K562 (cell line): Measurements from ENCODE around the gene ANKRD24. TPM values are rescaled to one million over a fixed set of nuclear protein-coding genes. Genes with fewer than 3 reads are reported as not detected.

Experiments
- ATAC-seq: fragments of 200-7000 bp; cut with Tn5 transposase; 3 replicates; pipeline ENCODE4 v1.9.1; 2020; ENCODE audit warnings: moderate library complexity
- Bru-seq: library from RNA; stranded (reverse); fragments of 400-500 nt; gene quantifications from one replicate; lab custom pipeline; 2021; lab: Mats Ljungman, UMichigan
- BruChase-seq, 2 experiments: library from RNA; stranded (reverse); fragments of 400-500 nt; gene quantifications; one replicate each; lab custom pipeline; 2021; lab: Mats Ljungman, UMichigan
- BruUV-seq: library from RNA; stranded (reverse); fragments of 400-500 nt; replicated peaks from 2 replicates; lab custom pipeline; 2021; lab: Mats Ljungman, UMichigan
- CTCF ChIA-PET: fragments of 300-600 bp; formaldehyde crosslinking; extraction: SDS; loops from one replicate; lab custom pipeline; 2021; ENCODE audit warnings: low intra/inter-chr PET ratio; lab: Yijun Ruan, JAX
- POLR2A ChIA-PET: fragments of 300-600, 350-650 bp; sonication (Branson Sonifier 250); formaldehyde crosslinking; extraction: SDS; loops from one replicate; lab custom pipeline; 2021; ENCODE audit warnings: antibody characterized with exemption, inconsistent platforms; lab: Yijun Ruan, JAX
- DNase-seq, 4 experiments: peaks; one replicate each; pipeline versions ENCODE4 v3.0.0 to v3.0.0-alpha.2; 2011 to 2018; ENCODE audit warnings: low spot score in 3 of 4, mixed read lengths in 3 of 4; ENCODE audit errors: extremely low read depth in 1 of 4
- FAIRE-seq: peaks from 2 replicates; lab custom pipeline; 2011; peaks lifted over from hg19 to GRCh38; lab: Jason Lieb, UNC
- H2AFZ ChIP-seq: 2 replicates; pipeline ENCODE4 v1.6.0; 2011; ENCODE audit warnings: low read depth, low read length, control low read depth, inconsistent platforms
- H3K27ac ChIP-seq: fragments of 200-600 bp; 3 replicates; pipeline ENCODE4 v1.8.0; 2011; ENCODE audit warnings: low read depth, mild to moderate bottlenecking, control low read depth, inconsistent platforms, low read length, moderate library complexity, mixed read lengths; ENCODE audit errors: extremely low read depth
- H3K27me3 ChIP-seq, 2 experiments: fragments of 300-600 bp in 1 of 2; 2 replicates in 1 of 2; 3 replicates in 1 of 2; pipeline versions ENCODE4 v1.6.0 to v1.8.0; 2011; ENCODE audit warnings: inconsistent platforms in 2 of 2, low read length in 2 of 2, mild to moderate bottlenecking in 1 of 2, mixed read lengths in 1 of 2, moderate library complexity in 1 of 2; ENCODE audit not compliant: control insufficient read depth in 2 of 2, insufficient read depth in 2 of 2
- H3K36me3 ChIP-seq: fragments of 300-600 bp; 3 replicates; pipeline ENCODE4 v1.8.0; 2011; ENCODE audit warnings: mild to moderate bottlenecking, low read length, inconsistent platforms; ENCODE audit not compliant: control insufficient read depth, insufficient read depth
- H3K4me1 ChIP-seq, 2 experiments: fragments of 200-600 bp in 1 of 2; replicated peaks in 1 of 2; 2 replicates in 1 of 2; 3 replicates in 1 of 2; pipeline versions ENCODE4 v1.5.1 to v1.8.0; 2011; ENCODE audit warnings: inconsistent platforms in 2 of 2, low read length in 2 of 2, mild to moderate bottlenecking in 1 of 2, mixed read lengths in 1 of 2, moderate library complexity in 1 of 2; ENCODE audit not compliant: control insufficient read depth in 2 of 2, insufficient read depth in 2 of 2
- H3K4me2 ChIP-seq: 2 replicates; pipeline ENCODE4 v1.6.1; 2011; ENCODE audit warnings: low read length, control low read depth, inconsistent platforms, mixed read lengths; ENCODE audit not compliant: insufficient read depth
- H3K4me3 ChIP-seq: fragments of 200-600 bp; sonication (generic), shearing (Covaris generic); 2 replicates; pipeline ENCODE4 v1.5.1; 2016; ENCODE audit warnings: control low read depth, inconsistent platforms
- H3K79me2 ChIP-seq: fragments of 200-600 bp; 3 replicates; pipeline ENCODE4 v1.8.0; 2011; ENCODE audit warnings: low read length, inconsistent platforms; ENCODE audit not compliant: control insufficient read depth, insufficient read depth
- H3K9ac ChIP-seq, 2 experiments: 2 replicates each; pipeline versions ENCODE4 v1.6.0 to v1.6.1; 2011; ENCODE audit warnings: low read depth in 2 of 2, low read length in 2 of 2, control low read depth in 1 of 2, inconsistent platforms in 1 of 2, mild to moderate bottlenecking in 1 of 2, mixed read lengths in 1 of 2; ENCODE audit not compliant: insufficient read depth in 1 of 2
- H3K9me1 ChIP-seq: one replicate; pipeline ENCODE4 v1.6.0; 2011; ENCODE audit warnings: inconsistent platforms, mild to moderate bottlenecking, low read length, moderate library complexity; ENCODE audit not compliant: control insufficient read depth, insufficient read depth
- H3K9me3 ChIP-seq: replicated peaks from 2 replicates; pipeline ENCODE4 v1.5.1; 2011; ENCODE audit warnings: low read depth, low read length, inconsistent platforms; ENCODE audit not compliant: control insufficient read depth, insufficient read depth
- H4K20me1 ChIP-seq: replicated peaks from 2 replicates; pipeline ENCODE4 v1.6.1; 2011; ENCODE audit warnings: low read length, inconsistent platforms, mixed read lengths; ENCODE audit not compliant: control insufficient read depth, insufficient read depth
- ATF1 ChIP-seq, 2 experiments: fragments of 450-650 bp in 1 of 2; IDR thresholded peaks; 2 replicates each; pipeline ENCODE4 v1.6.1; 2016; ENCODE audit warnings: missing compliant biosample characterization in 1 of 2, missing genetic modification characterization in 1 of 2
- GTF2F1 ChIP-seq: IDR thresholded peaks from 2 replicates; pipeline ENCODE4 v1.6.1; 2011; ENCODE audit warnings: low read depth, low read length, improper control_type of control experiment
- IFI16 ChIP-seq: fragments of 250-450 bp; sonication (Bioruptor Pico); IDR thresholded peaks from 2 replicates; pipeline ENCODE4 v2.1.2; 2022; ENCODE audit warnings: mild to moderate bottlenecking, inconsistent platforms
- KLF1 ChIP-seq: fragments of 450-650 bp; IDR thresholded peaks from 2 replicates; pipeline ENCODE4 v1.6.1; 2016; ENCODE audit warnings: missing genetic modification characterization, missing compliant biosample characterization
- NCOA6 ChIP-seq: fragments of 450-650 bp; IDR thresholded peaks from 2 replicates; pipeline ENCODE4 v1.6.1; 2017; ENCODE audit warnings: mild to moderate bottlenecking
- NFIC ChIP-seq: fragments of 450-650 bp; IDR thresholded peaks from 2 replicates; pipeline ENCODE4 v1.6.1; 2017; ENCODE audit warnings: mild to moderate bottlenecking, inconsistent platforms
- NFXL1 ChIP-seq: fragments of 450-650 bp; formaldehyde crosslinking; IDR thresholded peaks from 2 replicates; pipeline ENCODE4 v1.4.0; 2021; ENCODE audit warnings: mild to moderate bottlenecking
- NUFIP1 ChIP-seq: fragments of 450-650 bp; IDR thresholded peaks from 2 replicates; pipeline ENCODE4 v1.6.1; 2018; ENCODE audit not compliant: partially characterized antibody
- PTRF ChIP-seq: fragments of 450-650 bp; IDR thresholded peaks from 2 replicates; pipeline ENCODE4 v1.6.1; 2016; ENCODE audit warnings: mild to moderate bottlenecking, missing genetic modification characterization, missing compliant biosample characterization
- SOX6 ChIP-seq: fragments of 450-650 bp; IDR thresholded peaks from 2 replicates; pipeline ENCODE4 v1.6.1; 2014; ENCODE audit warnings: mild to moderate bottlenecking
- SP2 ChIP-seq: IDR thresholded peaks from 2 replicates; pipeline ENCODE4 v1.6.1; 2011; ENCODE audit warnings: mild to moderate bottlenecking, low read depth, low read length, moderate library complexity; ENCODE audit not compliant: poor library complexity, severe bottlenecking; ENCODE audit errors: extremely low read depth
- SRSF7 ChIP-seq: fragments of 200-400 bp; formaldehyde crosslinking; optimal IDR thresholded peaks from 2 replicates; pipeline ENCODE3; 2017; ENCODE audit warnings: mild to moderate bottlenecking, low read depth, low read length
- TBP ChIP-seq: optimal IDR thresholded peaks from 2 replicates; pipeline ENCODE3; 2011; ENCODE audit warnings: low read depth, low read length, improper control_type of control experiment
- TGIF2 ChIP-seq: sonication (generic); formaldehyde crosslinking; IDR thresholded peaks from 2 replicates; pipeline ENCODE4 v1.8.1; 2022; ENCODE audit warnings: mild to moderate bottlenecking, missing genetic modification reagents, moderate library complexity
- ZNF140 ChIP-seq: fragments of 250-450 bp; sonication (Bioruptor Pico); IDR thresholded peaks from 2 replicates; pipeline ENCODE4 v1.8.0; 2021; ENCODE audit warnings: moderate library complexity, mild to moderate bottlenecking, inconsistent platforms
- WGBS: fragments of 100-300 bp; shearing (Covaris generic); methylation state at CpG from one replicate; pipeline ENCODE4 v1.1.6; 2016; ENCODE audit warnings: low coverage, mixed read lengths; ENCODE audit not compliant: insufficient coverage; ENCODE audit errors: missing lambda C conversion rate; 5-methylcytosine and 5-hydroxymethylcytosine counted together
- in situ Hi-C: fragments of 300-500 bp; cut with MboI; formaldehyde crosslinking; loops from 4 replicates; pipeline ENCODE4 v1.15.0; 2018; ENCODE audit warnings: inconsistent platforms, mixed read lengths
- intact Hi-C: fragments of 100-400 bp; cut with micrococcal nuclease; formaldehyde crosslinking; loops from 2 replicates; pipeline ENCODE4 v1.14.2; 2022
- long read RNA-seq, 3 experiments: library from polyadenylated mRNA in 2 of 3; library from RNA in 1 of 3; unstranded in 2 of 3; stranded (forward) in 1 of 3; transcript quantifications; one replicate each; pipeline ENCODE4 v2.0.0, GENCODE V29; 2019 to 2022
- polyA minus RNA-seq, 3 experiments: library from RNA; depleted of rRNA, polyadenylated mRNA; stranded (reverse); fragments of >200 nt; gene quantifications; 2 replicates each; pipeline ENCODE4 v1.2.3, GENCODE V29; 2011
- polyA plus RNA-seq, 8 experiments: library from polyadenylated mRNA; depleted of rRNA in 4 of 8; stranded (reverse) in 5 of 8; unstranded in 3 of 8; fragments of >200 nt; fragmentation: Nextera tagmentation in 2 of 8; fragmentation: Illumina TruSeq in 1 of 8; extraction: Ambion mirVana in 2 of 8; extraction: Trizol in 1 of 8; gene quantifications; 2 replicates each; pipeline versions ENCODE4 v1.2.1 to v1.2.3, GENCODE V29; 2011 to 2014; ENCODE audit warnings: inconsistent platforms in 1 of 8, missing spikeins in 1 of 8
- total RNA-seq, 7 experiments: library from RNA; depleted of rRNA in 6 of 7; stranded (reverse); fragments of >200 nt in 6 of 7; fragmentation: Illumina TruSeq in 2 of 7; extraction: Trizol in 2 of 7; gene quantifications; 2 replicates each; pipeline versions ENCODE4 v1.2.1 to v1.2.3, GENCODE V29; 2011 to 2021; ENCODE audit warnings: low replicate concordance in 1 of 7
- TF ChIP-seq, protein P1 (sequence below): fragments of 450-650 bp; formaldehyde crosslinking; IDR thresholded peaks from 2 replicates; pipeline ENCODE4 v1.4.0; 2020; ENCODE audit warnings: mild to moderate bottlenecking, mixed read lengths
- TF ChIP-seq, protein P2 (sequence below): sonication (generic); formaldehyde crosslinking; IDR thresholded peaks from 2 replicates; pipeline ENCODE4 v1.8.0; 2022; ENCODE audit warnings: mild to moderate bottlenecking, missing genetic modification reagents

The ANKRD24 gene
- total RNA-seq (2011; cell fraction: chromatin; rRNA removed; ENCODE audit: low replicate concordance) = 0.53 and 1.2 TPM in 2 replicates
- total RNA-seq (2011; cell fraction: nucleolus; rRNA removed) = 0.13 and 0.17 TPM in 2 replicates
- total RNA-seq (2011; cell fraction: nucleoplasm; rRNA removed) = 0.15 and 0.37 TPM in 2 replicates
- total RNA-seq (2014; rRNA removed) = 0.08 TPM in 1 of 2 replicates, not detected in the other
- not detected in 2 replicates for total RNA-seq (2014; rRNA removed; fragmentation: Illumina TruSeq; extraction: Trizol)
- total RNA-seq (2015; rRNA removed; fragmentation: Illumina TruSeq; extraction: Trizol) = not detected in 2 replicates
- total RNA-seq (2021) = 0.07 and 0.38 TPM in 2 replicates
- 0.11 and 0.24 TPM in 2 replicates for polyA plus RNA-seq (2011; rRNA removed)
- 0.31 and 0.34 TPM in 2 replicates for polyA plus RNA-seq (2011; cell fraction: cytosol; rRNA removed)
- polyA plus RNA-seq (2011; cell fraction: nucleus; rRNA removed) = 0.48 TPM in 2 replicates
- 0.09 and 0.51 TPM in 2 replicates for polyA plus RNA-seq (2012)
- polyA plus RNA-seq (2014; fragmentation: Illumina TruSeq; extraction: Trizol) = 0.07 TPM in 1 of 2 replicates, not detected in the other
- not detected for polyA plus RNA-seq (2014; fragmentation: Nextera tagmentation; extraction: Ambion mirVana)
- polyA plus RNA-seq (2014; rRNA removed) = 0.03 and 0.12 TPM in 2 replicates
- polyA minus RNA-seq (2011; rRNA and poly(A)+ RNA removed) = 0.11 and 0.27 TPM in 2 replicates
- polyA minus RNA-seq (2011; cell fraction: cytosol; rRNA and poly(A)+ RNA removed) = not detected in 2 replicates
- 0.11 and 0.13 TPM in 2 replicates for polyA minus RNA-seq (2011; cell fraction: nucleus; rRNA and poly(A)+ RNA removed)
- percentile 26 among the genes with signal in this experiment for Bru-seq, nascent RNA
- BruChase-seq, experiment 1, labeled RNA remaining after a 2-hour chase = percentile 19 among the genes with signal in this experiment
- percentile 25 among the genes with signal in this experiment for BruChase-seq, experiment 2, labeled RNA remaining after a 6-hour chase
- long read RNA-seq, experiment 1 = 0 reads
- long read RNA-seq, experiment 2 = 0 reads
- long read RNA-seq, experiment 3, partial matches to known transcripts = 0 of 1 reads
- long read RNA-seq, experiment 3, other reads (novel, unspliced or antisense) = 1 of 1 reads

DNA sequence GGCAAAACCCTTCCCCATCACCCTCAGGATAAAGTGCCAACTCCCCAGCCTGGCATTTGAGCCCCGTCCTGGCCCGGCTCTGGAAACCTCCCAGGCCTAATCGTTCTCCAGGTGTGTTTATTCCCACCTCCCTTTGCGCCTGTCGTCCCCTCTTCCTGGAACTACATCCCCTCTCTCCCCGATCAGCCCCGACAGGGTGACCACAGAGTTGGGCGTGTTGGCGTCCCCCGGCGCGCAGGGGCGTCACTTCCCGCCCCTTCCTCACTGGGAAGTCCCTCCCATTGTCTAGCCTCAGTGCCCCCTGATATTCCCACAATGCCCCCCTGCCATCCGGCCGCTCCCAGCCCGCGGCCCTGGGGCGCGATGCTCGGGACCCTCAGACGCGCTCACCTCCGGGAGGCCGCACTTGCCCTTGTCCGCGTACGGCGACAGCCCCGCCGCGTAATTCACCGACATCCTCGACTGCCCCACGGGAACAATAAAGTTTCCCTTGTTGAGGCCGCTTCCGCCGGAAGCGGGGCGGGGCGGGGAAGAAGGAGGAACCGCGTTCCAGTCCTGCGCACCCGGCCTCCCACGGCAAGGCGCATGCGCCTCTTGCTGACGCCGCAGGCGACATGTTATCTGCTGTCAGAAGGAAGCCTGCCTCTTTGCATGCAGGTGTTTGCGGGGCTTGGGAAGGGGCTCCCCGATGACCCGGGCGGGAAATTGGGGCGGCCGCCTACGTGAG is at the start of gene ANKRD24, which contains the start of gene SIRT6:
Gene ANKRD24, plus strand, starts transcription at position 606 of the 727 bp plus-strand sequence. CDS start 3,737 bp downstream, outside the sequence.
Gene SIRT6, minus strand, starts transcription at position 480 of the 727 bp plus-strand sequence. Its CDS starts 24 bp downstream, at position 456.
- peak within 1 kb of the TSS; percentile 96 for H2AFZ ChIP-seq
- DNase-seq = peak; percentile 98 to 99 (median 99)
- 0 out of 2 replicates have a peak, but pooled peaks have one; percentile 32 for TF ChIP-seq ATF1 (CRISPR knock-in tag; IDR thresholded peaks at IDR 0.05)
- TF ChIP-seq ATF1 (tag; IDR thresholded peaks at IDR 0.05) = peak; percentile 89
- TF ChIP-seq GTF2F1 = peak; percentile 59; the same call in 1 of the 2 replicates
- TF ChIP-seq KLF1 = peak; percentile 98
- no peak for TF ChIP-seq NCOA6
- TF ChIP-seq NFIC = peak; percentile 36; the same call in 1 of the 2 replicates
- TF ChIP-seq PTRF = no peak
- peak; percentile 66 for TF ChIP-seq TBP
- TF ChIP-seq, protein P1, sequence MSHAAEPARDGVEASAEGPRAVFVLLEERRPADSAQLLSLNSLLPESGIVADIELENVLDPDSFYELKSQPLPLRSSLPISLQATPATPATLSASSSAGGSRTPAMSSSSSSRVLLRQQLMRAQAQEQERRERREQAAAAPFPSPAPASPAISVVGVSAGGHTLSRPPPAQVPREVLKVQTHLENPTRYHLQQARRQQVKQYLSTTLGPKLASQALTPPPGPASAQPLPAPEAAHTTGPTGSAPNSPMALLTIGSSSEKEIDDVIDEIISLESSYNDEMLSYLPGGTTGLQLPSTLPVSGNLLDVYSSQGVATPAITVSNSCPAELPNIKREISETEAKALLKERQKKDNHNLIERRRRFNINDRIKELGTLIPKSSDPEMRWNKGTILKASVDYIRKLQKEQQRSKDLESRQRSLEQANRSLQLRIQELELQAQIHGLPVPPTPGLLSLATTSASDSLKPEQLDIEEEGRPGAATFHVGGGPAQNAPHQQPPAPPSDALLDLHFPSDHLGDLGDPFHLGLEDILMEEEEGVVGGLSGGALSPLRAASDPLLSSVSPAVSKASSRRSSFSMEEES (CRISPR knock-in tag) = no peak
- no peak for TF ChIP-seq SRSF7
- peak; percentile 23; the same call in 1 of the 2 replicates for TF ChIP-seq SOX6
- TF ChIP-seq, protein P2, sequence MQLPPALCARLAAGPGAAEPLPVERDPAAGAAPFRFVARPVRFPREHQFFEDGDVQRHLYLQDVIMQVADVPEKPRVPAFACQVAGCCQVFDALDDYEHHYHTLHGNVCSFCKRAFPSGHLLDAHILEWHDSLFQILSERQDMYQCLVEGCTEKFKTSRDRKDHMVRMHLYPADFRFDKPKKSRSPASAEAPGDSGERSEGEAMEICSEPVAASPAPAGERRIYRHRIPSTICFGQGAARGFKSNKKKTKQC (CRISPR knock-in tag) = no peak
- TF ChIP-seq NUFIP1 = no peak
- no peak for TF ChIP-seq TGIF2 (CRISPR knock-in tag)
- TF ChIP-seq ZNF140 (CRISPR knock-in tag) = no peak
- no peak for TF ChIP-seq NFXL1 (CRISPR knock-in tag)
- no peak for TF ChIP-seq SP2
- TF ChIP-seq IFI16 = no peak

More for the DNA sequence above, at the start of gene ANKRD24, which contains the start of gene SIRT6:
- Histone ChIP-seq H3K9ac (peak within 1 kb of the TSS; percentile 88 to 96), H3K4me3 (peak within 1 kb of the TSS; percentile 84), H3K79me2 (peaks cover 17% of the 10 kb centered on the region), H3K9me1 (peaks cover 6% of the 10 kb centered on the region), H3K4me1 (peaks cover 17 to 49% of the 10 kb centered on the region in 2 experiments), H3K9me3 (no peaks in the 10 kb centered on the region), H3K4me2 (peak within 1 kb of the TSS; percentile 94), H4K20me1 (peaks cover 3% of the 10 kb centered on the region; the same call in 1 of the 2 replicates), H3K27ac (peak within 1 kb of the TSS; percentile 73), H3K27me3 (no peaks in the 10 kb centered on the region), H3K36me3 (peaks cover 24% of the 10 kb centered on the region; the same call in 1 of the 3 replicates)
- in situ Hi-C loops (no loop called here), intact Hi-C loops (loop anchor here (1.0 to 10.0 kb wide), 2 partner anchors 37 to 117 kb away; partner anchors contain the start of gene ZBTB7A)
- ATAC-seq = peak; percentile 83
- ChIA-PET POLR2A (no interaction called here), CTCF (interaction anchor here (0.6 kb wide), 1 partner anchor 1349 kb away, joined by 3 read pairs; no protein-coding TSS in a partner anchor)
- BruUV-seq = TSS peak; percentile 56
- WGBS = 1% methylated on average over 40 of the region's 58 CpGs
- FAIRE-seq = peak; percentile 100
